Measurements from ENCODE around the gene DDO. TPM values are rescaled to one million over a fixed set of nuclear protein-coding genes. Genes with fewer than 3 reads are reported as not detected.

The DDO gene
- total RNA-seq, 2 experiments from 2014 or later: not detected

DNA sequence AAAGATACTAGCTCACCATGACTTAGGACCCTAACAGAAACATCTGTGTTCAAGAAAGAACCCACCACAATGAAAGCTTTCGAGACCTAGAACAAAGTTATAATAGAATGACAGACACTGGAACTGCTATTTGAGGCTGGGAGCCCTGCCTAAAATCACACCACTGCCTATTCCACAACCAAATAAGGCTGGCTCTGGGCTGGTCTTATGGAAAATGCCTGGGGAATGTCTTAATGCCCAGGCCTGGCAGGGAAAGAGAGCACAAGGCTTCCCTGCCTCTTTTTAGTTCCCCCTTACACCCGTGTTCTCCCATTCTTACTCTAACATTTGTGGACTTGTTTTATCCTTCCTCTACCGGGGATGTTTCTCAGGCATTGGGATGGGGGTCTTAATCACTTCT lies 51.6 kb downstream of the DDO start:
- BruUV-seq (replicated peaks): no TSS peak
- POLR2A ChIA-PET: no interaction called here
- DNase-seq (ENCODE audit: low spot score): no peak
- Histone ChIP-seq H3K9me2 (ENCODE audit: insufficient read depth, low read length) (no peaks in the 10 kb centered on the region), H3K4me2 (ENCODE audit: low read length) (no peak overlapping the region), H3K4me3 (ENCODE audit: low read depth, low read length, poor library complexity, severe bottlenecking) (no peak overlapping the region), H3K4me1 (ENCODE audit: insufficient read depth, low read length, poor library complexity, severe bottlenecking) (no peaks in the 10 kb centered on the region), H4K20me1 (ENCODE audit: insufficient read depth, low read length) (no peaks in the 10 kb centered on the region), H3K9me3 (ENCODE audit: low read length) (no peaks in the 10 kb centered on the region), H2AFZ (ENCODE audit: low read length) (no peak overlapping the region), H3K27ac (ENCODE audit: low read depth, low read length, poor library complexity, severe bottlenecking) (no peak overlapping the region), H3K36me3 (ENCODE audit: insufficient read depth, low read length) (no peaks in the 10 kb centered on the region), H3K79me2 (ENCODE audit: insufficient read depth, low read depth, low read length) (no peaks in the 10 kb centered on the region)
- no peak for TF ChIP-seq EZH2phosphoT487 (IDR thresholded peaks at IDR 0.05; ENCODE audit: borderline replicate concordance, low read depth, low read length)
- TF ChIP-seq, protein P1, sequence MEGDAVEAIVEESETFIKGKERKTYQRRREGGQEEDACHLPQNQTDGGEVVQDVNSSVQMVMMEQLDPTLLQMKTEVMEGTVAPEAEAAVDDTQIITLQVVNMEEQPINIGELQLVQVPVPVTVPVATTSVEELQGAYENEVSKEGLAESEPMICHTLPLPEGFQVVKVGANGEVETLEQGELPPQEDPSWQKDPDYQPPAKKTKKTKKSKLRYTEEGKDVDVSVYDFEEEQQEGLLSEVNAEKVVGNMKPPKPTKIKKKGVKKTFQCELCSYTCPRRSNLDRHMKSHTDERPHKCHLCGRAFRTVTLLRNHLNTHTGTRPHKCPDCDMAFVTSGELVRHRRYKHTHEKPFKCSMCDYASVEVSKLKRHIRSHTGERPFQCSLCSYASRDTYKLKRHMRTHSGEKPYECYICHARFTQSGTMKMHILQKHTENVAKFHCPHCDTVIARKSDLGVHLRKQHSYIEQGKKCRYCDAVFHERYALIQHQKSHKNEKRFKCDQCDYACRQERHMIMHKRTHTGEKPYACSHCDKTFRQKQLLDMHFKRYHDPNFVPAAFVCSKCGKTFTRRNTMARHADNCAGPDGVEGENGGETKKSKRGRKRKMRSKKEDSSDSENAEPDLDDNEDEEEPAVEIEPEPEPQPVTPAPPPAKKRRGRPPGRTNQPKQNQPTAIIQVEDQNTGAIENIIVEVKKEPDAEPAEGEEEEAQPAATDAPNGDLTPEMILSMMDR (conservative IDR thresholded peaks at IDR 0.05; ENCODE audit: low read length): no peak
- intact Hi-C loops (cut with micrococcal nuclease; ENCODE audit: unreplicated experiment): no loop called here
- CTCF ChIA-PET (ENCODE audit: unreplicated experiment): no interaction called here

DNA sequence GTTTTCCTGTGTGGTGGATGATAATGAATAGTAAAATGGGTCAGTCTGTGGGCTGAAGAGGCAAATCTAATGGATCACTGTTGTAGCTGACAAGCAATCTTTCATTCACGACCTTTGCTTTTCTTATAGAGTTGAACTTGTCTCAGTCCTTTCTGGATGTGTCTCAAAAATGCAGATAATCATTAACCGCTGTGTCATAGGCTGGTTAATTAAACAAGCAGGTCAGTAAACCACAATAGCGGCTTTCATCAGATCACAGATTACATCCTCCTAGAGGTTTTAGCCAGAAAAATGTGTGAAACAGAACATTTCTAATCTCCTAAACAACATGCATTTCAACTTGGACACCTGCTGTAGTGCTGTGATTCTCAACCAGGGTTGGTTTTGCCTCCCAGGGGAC lies 54.7 kb downstream of the DDO start:
- no peaks in the 10 kb centered on the region for H3K4me1 ChIP-seq (ENCODE audit: insufficient read depth, low read length, poor library complexity, severe bottlenecking)
- H3K4me3 ChIP-seq (ENCODE audit: low read depth, low read length, poor library complexity, severe bottlenecking): no peak overlapping the region
- no peaks in the 10 kb centered on the region for H3K9me3 ChIP-seq (ENCODE audit: low read length)
- DNase-seq (ENCODE audit: low spot score): no peak
- H3K36me3 ChIP-seq (ENCODE audit: insufficient read depth, low read length): no peaks in the 10 kb centered on the region
- no peaks in the 10 kb centered on the region for H3K9me2 ChIP-seq (ENCODE audit: insufficient read depth, low read length)
- intact Hi-C loops (cut with micrococcal nuclease; ENCODE audit: unreplicated experiment): no loop called here
- no TSS peak for BruUV-seq (replicated peaks)
- no peaks in the 10 kb centered on the region for H4K20me1 ChIP-seq (ENCODE audit: insufficient read depth, low read length)
- H3K27ac ChIP-seq (ENCODE audit: low read depth, low read length, poor library complexity, severe bottlenecking): no peak overlapping the region
- POLR2A ChIA-PET: no interaction called here
- H2AFZ ChIP-seq (ENCODE audit: low read length): no peak overlapping the region
- no peak overlapping the region for H3K4me2 ChIP-seq (ENCODE audit: low read length)
- TF ChIP-seq, protein P1 (conservative IDR thresholded peaks at IDR 0.05; ENCODE audit: low read length): no peak
- no peak for TF ChIP-seq EZH2phosphoT487 (IDR thresholded peaks at IDR 0.05; ENCODE audit: borderline replicate concordance, low read depth, low read length)
- no peaks in the 10 kb centered on the region for H3K79me2 ChIP-seq (ENCODE audit: insufficient read depth, low read depth, low read length)
- CTCF ChIA-PET (ENCODE audit: unreplicated experiment): no interaction called here

- Histone ChIP-seq H3K79me2 (ENCODE audit: insufficient read depth, low read depth, low read length) (no peaks in the 10 kb centered on the region), H3K4me2 (ENCODE audit: low read length) (no peak overlapping the region), H3K27ac (ENCODE audit: low read depth, low read length, poor library complexity, severe bottlenecking) (no peak overlapping the region), H4K20me1 (ENCODE audit: insufficient read depth, low read length) (no peaks in the 10 kb centered on the region), H3K36me3 (ENCODE audit: insufficient read depth, low read length) (no peaks in the 10 kb centered on the region), H2AFZ (ENCODE audit: low read length) (no peak overlapping the region), H3K4me1 (ENCODE audit: insufficient read depth, low read length, poor library complexity, severe bottlenecking) (no peaks in the 10 kb centered on the region), H3K4me3 (ENCODE audit: low read depth, low read length, poor library complexity, severe bottlenecking) (no peak overlapping the region), H3K9me3 (ENCODE audit: low read length) (no peaks in the 10 kb centered on the region), H3K9me2 (ENCODE audit: insufficient read depth, low read length) (no peaks in the 10 kb centered on the region)
- DNase-seq (ENCODE audit: low spot score): no peak
- CTCF ChIA-PET (ENCODE audit: unreplicated experiment): no interaction called here
- POLR2A ChIA-PET: no interaction called here
- BruUV-seq (replicated peaks): no TSS peak
- TF ChIP-seq, protein P1 (conservative IDR thresholded peaks at IDR 0.05; ENCODE audit: low read length): no peak
- TF ChIP-seq EZH2phosphoT487 (IDR thresholded peaks at IDR 0.05; ENCODE audit: borderline replicate concordance, low read depth, low read length): no peak
- intact Hi-C loops (cut with micrococcal nuclease; ENCODE audit: unreplicated experiment): no loop called here
Observed at GRCh38 chr6:110359556-110359955, 55.8 kb downstream of the DDO start.
